ENCODE results near the gene ENTPD1.

The ENTPD1 gene

GRCh38 chr10:95821720-95822119 is 65.8 kb downstream of the ENTPD1 start:
- TF ChIP-seq CTCF (IDR thresholded peaks at IDR 0.05): no peak

- no peak for TF ChIP-seq CTCF (IDR thresholded peaks at IDR 0.05)
Measured at GRCh38 chr10:95830044-95830443, 74.1 kb downstream of the ENTPD1 start.

- no peak for TF ChIP-seq CTCF (IDR thresholded peaks at IDR 0.05)
Measured at GRCh38 chr10:95831076-95831475, 75.1 kb downstream of the ENTPD1 start.

GRCh38 chr10:95831515-95831914 is 75.6 kb downstream of the ENTPD1 start:
- no peak for TF ChIP-seq CTCF (IDR thresholded peaks at IDR 0.05)

- no peak for TF ChIP-seq CTCF (IDR thresholded peaks at IDR 0.05)
Measured at GRCh38 chr10:95832216-95833041, 76.5 kb downstream of the ENTPD1 start.

GRCh38 chr10:95833042-95833610 is 77.2 kb downstream of the ENTPD1 start:
- no peak for TF ChIP-seq CTCF (IDR thresholded peaks at IDR 0.05)

- TF ChIP-seq CTCF (IDR thresholded peaks at IDR 0.05): no peak
Measured at GRCh38 chr10:95834406-95834805, 78.4 kb downstream of the ENTPD1 start.
